ENCODE measurements around the gene CUBN. TPM values are rescaled to one million over a fixed set of nuclear protein-coding genes. Genes with fewer than 3 reads are reported as not detected.

Gene CUBN
- total and polyA plus RNA-seq, 10 of the 15 experiments (the other 5 are each of a cell fraction or from before 2014, with no cell fraction given) = under 0.01 to 0.14 (median 0.02) TPM; not detected in 6

- TF ChIP-seq SKIL (IDR thresholded peaks at IDR 0.05; ENCODE audit: low read depth, poor library complexity, severe bottlenecking) (no peak), E2F4 (IDR thresholded peaks at IDR 0.05; ENCODE audit: low read depth, low read length) (no peak), E2F8 (IDR thresholded peaks at IDR 0.05; ENCODE audit: low read depth, partially characterized antibody) (no peak), CBFB (IDR thresholded peaks at IDR 0.05; ENCODE audit: low read depth) (no peak), NFIC (IDR thresholded peaks at IDR 0.05; ENCODE audit: low read depth, low read length) (no peak)
Observed at GRCh38 chr10:17101910-17102266, 27.7 kb downstream of the CUBN start (continued).

- H4K20me1 ChIP-seq (ENCODE audit: control insufficient read depth, insufficient read depth) = no peaks in the 10 kb centered on the region
- no peak for FAIRE-seq
- no peak overlapping the region for H3K4me3 ChIP-seq
- H3K9ac ChIP-seq (ENCODE audit: control insufficient read depth, insufficient read depth, low read length) = no peak overlapping the region
- DNase-seq (ENCODE audit: low read depth, low spot score) = no peak
- H3K27ac ChIP-seq (ENCODE audit: control insufficient read depth, insufficient read depth) = no peak overlapping the region
- H3K27me3 ChIP-seq (replicated peaks in 1 of 2; ENCODE audit: control insufficient read depth in 2 of 2, insufficient read depth in 2 of 2, low read length in 1 of 2) = no peaks in the 10 kb centered on the region; a peak in 1 of 4 replicates
- H3K79me2 ChIP-seq (ENCODE audit: control insufficient read depth, insufficient read depth, low read length) = no peaks in the 10 kb centered on the region
- no peaks in the 10 kb centered on the region for H3K9me3 ChIP-seq (replicated peaks; ENCODE audit: control insufficient read depth, insufficient read depth, low read length)
- BruUV-seq (replicated peaks) = no TSS peak
- intact Hi-C loops (cut with micrococcal nuclease; ENCODE audit: unreplicated experiment) = no loop called here
- TF ChIP-seq MAX (IDR thresholded peaks at IDR 0.05; ENCODE audit: low read depth, low read length) (no peak), ZNF24 (IDR thresholded peaks at IDR 0.05) (no peak), PAX8 (IDR thresholded peaks at IDR 0.05) (no peak), TCF7 (IDR thresholded peaks at IDR 0.05; ENCODE audit: borderline replicate concordance) (no peak), STAT1 (conservative IDR thresholded peaks at IDR 0.05) (no peak), BCL3 (IDR thresholded peaks at IDR 0.05; ENCODE audit: borderline replicate concordance, insufficient read depth, low read depth, low read length, poor library complexity, severe bottlenecking) (no peak), EP300 (IDR thresholded peaks at IDR 0.05; ENCODE audit: borderline replicate concordance in 1 of 2, control insufficient read depth in 1 of 2, low read depth in 2 of 2, low read length in 2 of 2) (no peak), SREBF1 (IDR thresholded peaks at IDR 0.05; ENCODE audit: low read length) (no peak)
- ChIA-PET CTCF (no interaction called here), SMC1A (ENCODE audit: uncharacterized antibody, unreplicated experiment) (no interaction called here), RAD21 (ENCODE audit: unreplicated experiment) (no interaction called here), POLR2A (no interaction called here)
- in situ Hi-C loops (cut with MboI) = no loop called here
- H3K36me3 ChIP-seq (ENCODE audit: control insufficient read depth in 2 of 2, insufficient read depth in 2 of 2, low read length in 1 of 2) = no peaks in the 10 kb centered on the region
- WGBS (ENCODE audit: insufficient coverage, insufficient replicate concordance, low lambda C conversion rate, missing lambda C conversion rate) = 58% methylated on average over 7 of the region's 7 CpGs
- no peak for ATAC-seq
- no peaks in the 10 kb centered on the region for H3K4me1 ChIP-seq (ENCODE audit: control insufficient read depth, insufficient read depth, low read length)
- H2AFZ ChIP-seq (ENCODE audit: control insufficient read depth, low read depth, low read length) = no peak overlapping the region
- no peak overlapping the region for H3K4me2 ChIP-seq (ENCODE audit: control insufficient read depth, insufficient read depth)
Observed at GRCh38 chr10:17101257-17101909, 28.2 kb downstream of the CUBN start.

Data from GM12878 (cell line).